GM18868 (cell line): ENCODE measurements around the gene KRTAP21-2.
"Not testable (repeated sequence)": the region's sequence is repeated elsewhere in the genome, so short reads cannot be mapped to it uniquely, and the experiment has no call there.

ENCODE experiments used
- ATAC-seq: cut with Tn5 transposase; IDR thresholded peaks from one replicate; pipeline ENCODE4 v1.9.1; 2021; ENCODE audit warnings: mild to moderate bottlenecking, moderate library complexity; ENCODE audit not compliant: unreplicated experiment

KRTAP21-2 gene

DNA sequence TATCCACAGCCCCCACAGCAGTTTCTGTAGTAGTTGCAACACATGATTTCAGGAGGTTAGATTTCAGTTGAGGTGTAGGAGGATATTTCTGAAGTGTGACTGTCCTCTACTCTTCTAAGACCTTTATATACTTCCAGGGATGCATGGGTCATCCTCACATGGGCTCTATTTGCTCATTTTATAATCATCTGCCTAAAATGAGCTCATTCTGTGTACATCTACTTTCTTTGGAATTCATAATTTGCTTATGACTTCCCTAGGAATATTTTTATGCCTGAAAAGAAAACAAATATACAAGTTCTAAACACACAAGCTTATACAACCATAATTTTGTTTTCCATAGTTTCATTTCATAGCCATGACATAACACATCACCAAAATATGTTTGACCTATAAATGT, at the start of gene KRTAP21-2:
Gene KRTAP21-2 (minus strand): TSS at position 101 of the 400 bp plus-strand sequence. CDS start 57 bp downstream, at position 44.
- ATAC-seq, result no peak

DNA sequence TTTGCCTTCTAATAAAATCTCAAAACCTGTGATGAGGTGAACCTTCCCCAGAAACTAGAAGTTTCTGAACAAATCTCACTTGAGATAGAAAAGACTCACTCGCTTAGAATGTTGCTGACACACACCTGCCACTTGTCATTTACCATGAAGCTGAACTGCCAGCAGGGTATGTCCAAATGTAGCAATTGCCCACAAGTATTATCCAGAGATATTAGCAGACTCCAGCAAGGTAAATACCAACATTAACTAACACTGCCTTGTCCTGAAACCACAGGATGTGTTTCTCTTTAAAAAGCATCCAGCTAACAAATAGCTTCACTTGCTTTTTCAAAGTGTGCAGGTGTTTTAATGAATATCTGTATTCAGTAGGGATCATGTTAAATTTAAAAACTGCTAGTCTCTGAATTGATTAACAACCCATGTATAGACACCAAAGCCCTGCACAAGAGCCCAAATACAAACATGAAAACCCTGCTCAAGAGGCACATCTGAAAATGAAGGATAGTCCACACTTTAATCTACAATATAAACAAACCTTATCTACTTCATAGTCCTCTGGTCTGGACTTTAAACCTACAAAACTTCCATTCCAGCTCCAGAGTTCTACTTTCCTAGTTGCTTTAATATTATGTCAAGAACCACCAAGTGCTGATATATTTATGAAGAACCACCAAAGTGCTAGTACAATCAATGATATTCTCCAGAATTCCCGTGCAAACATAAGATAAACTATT, 46.7 kb upstream of the KRTAP21-2 start:
- no peak for ATAC-seq

DNA sequence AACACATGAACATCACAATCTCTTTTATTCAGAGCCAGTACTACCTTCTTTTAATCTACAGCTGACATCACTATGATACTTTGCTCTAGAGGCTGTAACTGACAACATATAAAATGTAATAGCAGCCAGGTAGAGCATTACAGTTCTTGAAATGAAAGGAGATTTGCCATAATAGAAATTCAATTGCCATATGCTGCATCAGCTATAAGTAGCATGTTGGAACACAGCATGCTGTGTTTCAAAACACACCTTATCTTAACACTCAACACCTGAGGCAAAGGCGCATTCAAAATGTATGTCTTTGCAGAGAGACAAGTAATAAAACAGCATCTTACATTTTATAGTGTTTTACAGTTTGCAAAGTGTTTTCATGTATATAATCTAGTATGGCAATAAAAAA, 32.2 kb upstream of the KRTAP21-2 start:
- no peak for ATAC-seq

DNA sequence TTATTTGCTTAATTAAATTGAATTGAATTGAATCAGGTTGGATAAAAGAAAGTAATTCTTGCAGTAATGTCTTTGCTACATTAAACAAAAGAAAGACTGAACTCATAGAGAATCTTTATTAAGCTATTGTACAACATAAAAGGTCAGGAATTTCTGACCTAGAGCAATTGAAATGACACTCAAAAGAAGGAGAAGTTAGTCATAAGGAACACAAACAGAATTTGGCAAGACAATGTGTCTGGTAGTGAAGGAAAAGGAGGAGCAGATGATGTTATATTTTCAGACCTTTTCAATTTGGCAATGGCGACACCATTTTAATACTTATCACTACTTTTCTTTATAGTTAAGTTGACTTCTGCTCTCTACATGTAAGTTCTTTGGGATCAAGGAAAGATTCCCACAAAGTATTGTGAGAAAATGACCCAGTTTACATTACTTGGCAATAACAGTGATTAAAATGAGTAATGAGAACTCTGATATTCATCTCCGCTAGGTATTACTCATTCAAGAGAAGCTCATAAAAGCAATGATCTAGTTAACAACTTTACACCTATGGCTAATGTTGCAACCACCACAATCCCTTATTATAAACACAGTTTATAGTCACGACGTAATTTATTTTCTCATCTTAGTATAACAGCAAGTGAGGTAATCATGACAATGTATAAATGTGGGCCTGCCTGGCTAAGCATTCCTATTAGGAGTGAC, 22.8 kb upstream of the KRTAP21-2 start:
- ATAC-seq, result no peak

DNA sequence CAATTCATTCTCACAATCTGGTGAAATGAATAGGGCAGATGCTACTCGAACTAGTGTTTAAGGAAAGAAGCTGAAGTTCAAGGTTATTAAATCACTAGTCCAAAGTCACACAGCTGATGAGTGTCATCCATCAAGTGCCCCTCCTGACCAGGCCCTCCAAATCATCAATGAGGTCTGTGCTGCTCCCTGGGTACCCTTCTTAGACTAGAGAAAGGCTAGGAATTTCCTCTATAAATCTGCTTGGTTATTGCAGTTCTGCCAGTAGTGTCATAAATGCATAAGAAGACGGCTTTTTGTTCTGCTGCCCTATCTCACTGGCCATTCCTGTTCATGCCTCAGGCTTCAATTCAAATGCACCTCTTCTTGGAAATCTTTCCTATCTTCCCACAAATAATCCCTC, 13.7 kb upstream of the KRTAP21-2 start:
- no peak for ATAC-seq

DNA sequence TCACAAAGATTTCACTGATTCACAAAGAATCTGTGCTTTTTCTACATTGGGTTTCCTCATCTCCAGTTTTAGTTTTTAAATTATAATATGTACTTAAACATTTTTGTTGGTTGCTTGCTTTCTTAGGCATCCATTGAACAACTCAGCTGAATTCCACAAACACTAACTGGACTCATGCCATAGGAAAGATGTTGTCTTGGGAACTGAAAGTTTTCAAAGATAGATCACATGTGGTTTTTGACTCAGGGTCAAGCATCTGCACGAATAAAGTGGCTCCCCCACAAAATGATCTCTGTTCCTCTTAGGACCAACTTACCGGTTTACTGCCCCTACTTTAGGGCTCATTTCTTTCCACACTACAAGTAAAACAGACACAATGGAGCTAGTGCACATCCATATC, 11.2 kb upstream of the KRTAP21-2 start:
- no peak for ATAC-seq

DNA sequence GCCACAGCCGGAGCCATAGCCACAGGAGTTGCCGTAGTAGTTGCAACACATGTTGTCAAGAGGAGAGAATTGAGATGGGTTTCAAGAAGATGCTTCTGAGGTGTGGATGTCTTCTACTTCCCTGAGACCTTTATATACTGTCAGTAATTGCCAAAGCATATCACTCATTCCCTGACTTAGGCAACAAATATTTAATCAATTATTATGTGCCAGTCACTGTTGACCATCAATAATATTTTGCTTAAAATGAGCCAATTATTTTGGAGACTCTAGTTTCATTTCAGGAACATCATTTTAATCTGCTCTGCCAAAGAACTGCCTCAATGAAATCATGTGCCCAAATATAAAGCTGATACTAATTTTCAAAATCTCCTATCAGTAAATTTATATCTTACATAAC, 8.3 kb upstream of the KRTAP21-2 start, which contains the start of gene KRTAP21-1:
Gene KRTAP21-1 (minus strand): TSS at position 101 of the 400 bp plus-strand sequence. CDS start 50 bp downstream, at position 51.
- ATAC-seq, result not testable (repeated sequence)

DNA sequence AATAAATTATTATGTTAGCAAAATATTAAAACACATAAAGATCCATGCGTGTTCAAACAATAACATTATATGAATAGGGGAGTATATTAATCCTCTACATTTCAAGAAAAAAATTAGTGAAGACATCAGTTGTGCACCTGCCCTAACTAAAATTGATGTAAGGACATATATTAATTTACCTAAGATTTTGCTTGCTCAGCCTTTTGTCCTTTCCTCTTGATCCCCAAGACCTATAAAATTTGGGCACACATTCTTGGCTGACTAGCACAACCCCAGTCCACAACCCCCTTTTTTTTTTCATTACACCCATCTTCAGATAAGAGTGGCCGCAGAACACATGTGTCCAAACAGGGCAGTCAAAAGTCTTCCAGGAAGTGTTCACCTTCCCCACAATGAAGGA, 6.6 kb downstream of the KRTAP21-2 start:
- ATAC-seq, result no peak

DNA sequence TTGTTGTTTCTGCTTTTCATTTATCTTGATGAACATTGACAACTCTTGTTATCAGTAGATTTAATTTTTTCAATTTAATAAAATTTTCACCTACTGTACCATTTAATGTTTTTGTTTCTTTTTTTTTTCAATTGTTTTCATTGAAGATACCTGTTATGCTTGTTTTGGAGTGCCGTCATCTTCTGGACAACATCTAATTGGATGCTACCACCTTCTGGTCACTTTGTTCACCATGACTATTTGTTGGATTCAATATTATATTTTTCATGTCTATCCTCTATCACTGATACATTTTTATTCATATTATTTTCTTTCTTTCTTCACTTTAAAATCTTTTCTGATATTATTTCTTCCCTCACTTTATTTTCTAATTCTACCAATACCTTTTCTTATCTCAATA, 14.0 kb downstream of the KRTAP21-2 start:
- no peak for ATAC-seq

DNA sequence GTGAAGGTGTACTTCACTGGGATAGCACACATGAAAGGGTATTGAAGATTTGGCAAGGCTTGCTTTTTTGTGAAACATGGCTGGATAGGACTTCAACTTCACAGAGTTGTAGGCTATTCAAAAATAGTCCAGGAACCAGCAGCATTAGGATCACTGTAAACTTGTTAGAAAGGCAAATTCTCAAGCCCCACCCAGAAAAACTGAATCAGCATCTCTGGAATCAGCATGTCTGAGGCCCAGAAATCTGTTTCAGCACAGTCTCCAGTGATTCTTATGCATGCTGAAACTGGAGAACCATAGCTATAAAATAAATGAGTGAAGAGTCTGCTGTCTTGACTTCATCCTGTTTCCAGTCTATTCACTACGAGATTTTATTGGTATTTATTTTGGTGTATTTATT, 20.3 kb downstream of the KRTAP21-2 start:
- ATAC-seq, result no peak

DNA sequence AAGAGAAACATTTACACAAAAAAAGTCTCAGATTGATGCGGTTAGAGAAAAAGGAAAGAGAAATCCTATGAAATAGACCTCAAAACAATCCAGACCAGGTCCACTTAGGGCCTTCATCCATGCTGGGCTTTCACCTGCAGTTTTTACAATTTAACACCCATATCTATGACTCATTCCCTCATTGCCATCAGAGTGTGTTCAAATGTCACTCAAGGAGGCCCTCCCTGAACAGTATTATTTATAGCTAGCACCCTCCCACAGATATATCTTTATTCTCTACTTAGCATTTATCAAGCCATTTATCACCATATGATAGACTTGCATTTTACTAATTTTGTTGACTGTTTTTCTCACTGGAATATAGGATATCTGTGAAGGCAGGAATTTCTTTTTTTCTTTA, 27.7 kb downstream of the KRTAP21-2 start:
- peak; percentile 52 for ATAC-seq

DNA sequence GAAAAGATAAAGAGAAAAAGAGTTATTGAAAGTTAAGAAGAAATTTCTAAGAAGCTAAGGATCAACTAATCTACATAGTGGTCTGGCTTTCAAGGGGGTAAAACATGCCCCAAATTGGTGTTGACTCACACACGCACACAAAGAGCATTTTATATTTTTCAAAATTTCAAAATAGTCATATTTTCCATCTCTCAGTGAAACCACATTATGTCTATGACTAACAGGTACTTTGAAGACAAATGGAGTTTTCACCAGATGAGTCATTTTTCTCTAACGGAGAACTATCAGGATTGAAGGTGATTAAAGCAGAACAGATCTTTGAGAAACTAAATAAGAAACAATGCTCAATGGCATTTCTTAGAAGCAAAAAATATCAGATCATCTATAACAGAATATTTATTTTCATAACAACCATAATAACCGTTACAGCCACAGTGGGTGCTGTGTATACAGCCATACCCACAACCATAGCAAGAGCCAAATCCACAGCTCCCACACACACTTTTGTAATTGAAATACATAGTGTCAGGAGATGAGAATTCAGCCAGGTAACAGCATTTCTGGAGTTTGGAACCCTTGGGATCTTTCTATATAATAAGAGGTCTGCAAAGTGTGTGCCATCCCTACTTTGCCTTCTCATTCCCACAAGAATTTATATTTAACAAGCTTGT, 28.7 kb downstream of the KRTAP21-2 start, which contains the start of gene KRTAP21-3:
Gene KRTAP21-3 (minus strand): TSS at position 539 of the 671 bp plus-strand sequence. CDS start 18 bp downstream, at position 521.
- peak; percentile 75 for ATAC-seq

DNA sequence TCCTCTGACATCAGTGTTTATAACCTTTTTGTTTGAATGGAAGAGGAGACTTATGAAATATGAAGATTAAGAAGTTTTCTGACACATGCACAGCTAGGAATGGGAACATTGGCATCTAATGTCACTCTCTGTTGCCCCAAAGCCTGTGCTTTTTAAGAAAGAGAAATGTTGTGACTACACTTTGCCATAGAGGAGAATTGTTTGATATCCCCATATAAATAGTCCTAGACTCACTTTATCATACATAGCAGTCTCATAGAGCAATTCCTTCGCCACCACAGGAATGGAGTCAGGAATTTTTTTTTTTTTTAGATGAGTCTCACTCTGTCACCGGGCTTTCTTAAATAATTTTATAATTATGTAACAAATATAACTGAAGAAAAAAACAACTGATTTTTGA, 30.0 kb downstream of the KRTAP21-2 start:
- no peak for ATAC-seq

DNA sequence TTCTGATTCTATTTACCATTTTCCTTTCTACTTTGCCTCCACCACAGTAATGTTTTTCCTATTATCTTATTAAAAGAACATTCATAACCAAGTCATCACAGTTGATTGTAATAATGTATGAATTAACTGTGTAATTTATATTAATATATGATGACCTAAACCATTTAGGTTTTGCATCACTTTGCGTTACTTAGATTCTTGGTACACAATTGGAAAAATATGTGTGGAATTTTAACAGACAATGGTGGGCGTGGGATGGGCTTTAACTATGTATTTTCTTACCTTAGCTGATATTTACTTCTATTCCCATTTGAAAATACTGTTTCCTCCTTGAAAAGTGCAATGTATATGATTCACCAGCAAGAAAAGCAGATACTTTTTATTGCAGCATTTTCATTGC, 32.1 kb downstream of the KRTAP21-2 start:
- no peak for ATAC-seq

DNA sequence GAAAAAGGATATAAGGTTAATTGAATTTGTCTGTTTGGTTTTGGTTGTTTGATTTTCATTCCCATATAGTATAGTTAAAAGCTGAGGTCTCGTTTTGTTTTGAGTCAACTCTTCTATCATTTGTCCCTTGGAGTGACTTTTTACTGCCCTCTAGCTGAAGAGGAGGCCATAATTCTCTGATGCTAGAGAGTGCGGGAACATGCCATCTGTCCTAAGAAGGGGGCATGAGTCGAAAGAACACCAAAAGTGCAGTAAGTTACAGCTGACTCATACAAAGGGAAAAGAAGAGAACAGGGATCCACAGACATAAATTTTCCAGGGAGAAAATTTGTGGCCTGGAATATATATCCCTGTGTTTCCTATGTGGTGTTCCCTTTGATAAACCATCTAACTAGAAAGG, 32.6 kb downstream of the KRTAP21-2 start:
- no peak for ATAC-seq

DNA sequence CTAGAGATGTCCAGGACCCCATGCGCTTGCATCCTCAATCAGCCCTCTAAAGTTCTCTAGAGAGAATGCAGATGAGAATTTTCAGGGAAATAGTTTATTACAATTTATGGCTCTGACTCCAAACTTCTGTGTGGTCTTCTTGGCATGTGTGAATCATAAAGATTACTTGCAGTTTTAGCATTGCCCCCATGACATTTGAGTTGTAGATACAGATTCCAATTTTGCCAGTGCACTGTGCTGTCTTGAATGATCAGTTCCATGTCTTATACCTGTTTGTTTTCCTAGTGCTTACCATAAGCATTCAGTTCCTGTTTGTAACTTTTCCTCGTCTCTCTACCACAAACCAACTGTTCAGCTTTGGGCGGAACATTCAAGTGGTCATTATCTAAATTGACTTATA, 33.3 kb downstream of the KRTAP21-2 start:
- no peak for ATAC-seq

DNA sequence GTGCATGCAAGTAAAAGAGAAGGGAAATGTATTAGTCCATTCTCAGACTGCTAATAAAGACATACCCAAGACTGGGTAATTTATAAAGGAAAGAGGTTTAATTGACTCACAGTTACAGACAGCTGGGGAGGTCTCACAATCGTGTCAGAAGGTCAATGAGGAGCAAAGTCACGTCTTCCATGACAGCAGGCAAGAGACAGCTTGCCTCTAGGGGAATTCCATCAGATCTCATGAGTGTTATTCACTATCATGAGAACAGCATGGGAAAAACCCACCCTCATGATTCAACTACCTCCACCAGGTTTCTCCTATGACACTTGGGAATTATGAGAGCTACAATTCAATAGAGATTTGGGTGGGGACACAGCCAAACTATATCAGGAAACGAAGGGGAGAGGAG, 36.6 kb downstream of the KRTAP21-2 start:
- ATAC-seq, result no peak

DNA sequence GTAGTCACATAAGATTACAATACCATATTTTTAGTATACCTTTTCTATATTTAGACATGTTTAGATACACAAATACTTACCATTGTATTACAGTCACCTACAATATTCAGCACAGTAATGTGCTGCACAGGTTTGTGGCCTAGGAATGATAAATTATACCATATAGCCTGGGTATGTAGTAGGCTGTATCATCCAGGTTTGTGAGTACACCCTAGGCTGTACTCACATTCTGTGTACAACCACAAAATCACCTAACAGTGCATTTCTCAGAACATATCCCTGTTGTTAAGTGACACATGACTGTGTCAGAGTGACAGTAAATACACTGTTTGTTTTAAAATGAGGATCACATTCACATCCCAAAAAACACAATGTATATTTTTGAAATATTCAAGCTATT, 39.6 kb downstream of the KRTAP21-2 start:
- no peak for ATAC-seq
